GM19467 (cell line): ENCODE data around the gene NFATC3.

ENCODE experiments used
- ATAC-seq: cut with Tn5 transposase; IDR thresholded peaks from one replicate; pipeline ENCODE4 v1.9.1; 2021; ENCODE audit warnings: mild to moderate bottlenecking, moderate library complexity; ENCODE audit not compliant: unreplicated experiment

NFATC3 gene

GRCh38 chr16:68244903-68245853, 160.0 kb downstream of the NFATC3 start, which contains the start of gene PLA2G15:
Gene PLA2G15, plus strand, starts transcription at chr16:68245373. Its CDS starts 54 bp downstream, at chr16:68245427.
- ATAC-seq, result peak; percentile 64

DNA sequence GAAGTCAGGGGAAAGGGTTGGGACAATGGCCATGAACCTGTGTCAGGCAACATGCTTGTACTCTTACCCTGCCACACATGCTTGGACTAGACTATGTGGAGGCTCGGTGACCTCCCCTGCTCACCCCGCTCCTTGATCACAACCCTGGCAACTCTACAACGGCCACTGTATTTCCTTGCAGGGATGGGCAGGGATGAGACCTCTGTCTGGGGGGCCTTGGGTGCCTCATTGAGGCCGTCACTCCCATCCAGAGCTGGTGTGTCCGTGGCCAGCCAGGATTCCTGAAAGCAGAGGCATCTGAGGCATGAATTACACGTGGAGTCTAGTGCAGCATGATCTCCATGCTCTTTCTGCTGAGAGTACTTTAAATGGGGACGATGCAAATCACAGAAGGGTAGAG, 161.0 kb downstream of the NFATC3 start:
- no peak for ATAC-seq

DNA sequence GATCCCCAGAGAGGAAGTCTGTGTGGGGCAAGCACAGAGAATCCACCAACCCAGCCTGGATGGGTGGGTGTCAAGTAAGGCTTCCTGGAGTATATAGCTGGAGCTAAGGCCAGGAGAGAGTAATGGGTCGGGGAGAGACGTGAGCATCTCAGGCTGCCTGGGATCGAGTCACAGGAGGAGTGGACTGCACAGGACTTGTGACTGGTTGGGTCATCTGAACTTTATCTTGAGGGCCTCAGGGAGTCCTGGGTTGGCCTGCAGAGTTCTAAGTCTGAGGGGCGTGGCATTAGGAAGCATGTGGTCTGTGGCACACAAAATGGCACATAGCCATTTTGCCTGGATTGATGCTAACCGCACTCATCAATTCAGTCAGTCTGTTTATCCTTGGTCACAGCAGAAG, 161.5 kb downstream of the NFATC3 start:
- ATAC-seq, result no peak

GRCh38 chr16:68247400-68247799, 162.2 kb downstream of the NFATC3 start:
- ATAC-seq, result no peak

- no peak for ATAC-seq
Measured at GRCh38 chr16:68247932-68248331, 162.8 kb downstream of the NFATC3 start.

- no peak for ATAC-seq
Measured at GRCh38 chr16:68249371-68249770, 164.2 kb downstream of the NFATC3 start.

- ATAC-seq, result no peak
Measured at GRCh38 chr16:68250951-68251350, 165.8 kb downstream of the NFATC3 start.

DNA sequence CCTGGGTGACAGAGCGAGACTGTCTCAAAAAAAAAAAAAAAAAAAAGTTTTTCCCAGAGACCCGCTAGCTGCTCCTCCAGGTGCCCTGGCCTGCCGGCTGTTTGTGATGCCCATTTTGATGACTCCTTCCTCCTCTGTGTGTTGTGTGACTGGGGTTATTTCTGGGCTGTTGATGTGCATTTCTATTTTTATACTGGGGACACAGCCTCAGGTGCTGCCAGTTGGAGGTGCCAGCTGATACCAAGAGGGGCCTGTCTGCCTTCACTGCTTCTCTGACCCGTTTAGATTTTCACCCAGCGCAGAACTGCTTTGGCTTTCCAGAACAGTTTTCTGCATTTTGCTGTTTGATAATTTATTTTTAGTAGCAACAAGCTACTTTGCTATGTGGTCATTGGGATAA, 166.7 kb downstream of the NFATC3 start:
- ATAC-seq, result no peak

GRCh38 chr16:68252383-68252782, 167.2 kb downstream of the NFATC3 start:
- ATAC-seq, result no peak

GRCh38 chr16:68253721-68254120, 168.6 kb downstream of the NFATC3 start:
- ATAC-seq, result no peak

DNA sequence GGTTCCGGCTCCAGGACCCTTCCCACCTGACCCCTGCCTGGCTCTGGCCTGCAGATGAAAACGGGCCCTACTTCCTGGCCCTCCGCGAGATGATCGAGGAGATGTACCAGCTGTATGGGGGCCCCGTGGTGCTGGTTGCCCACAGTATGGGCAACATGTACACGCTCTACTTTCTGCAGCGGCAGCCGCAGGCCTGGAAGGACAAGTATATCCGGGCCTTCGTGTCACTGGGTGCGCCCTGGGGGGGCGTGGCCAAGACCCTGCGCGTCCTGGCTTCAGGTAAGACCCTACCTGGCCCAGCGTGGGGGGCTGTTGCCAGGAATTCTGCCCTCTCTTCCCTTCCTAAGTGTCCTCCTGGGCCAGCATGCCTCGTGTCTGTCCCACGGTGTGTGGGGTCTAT, 170.5 kb downstream of the NFATC3 start:
- ATAC-seq, result no peak

GRCh38 chr16:68257251-68257905, 172.2 kb downstream of the NFATC3 start:
- no peak for ATAC-seq

- no peak for ATAC-seq
Measured at GRCh38 chr16:68257906-68258800, 173.0 kb downstream of the NFATC3 start.

- ATAC-seq, result no peak
Measured at GRCh38 chr16:68259007-68259825, 174.0 kb downstream of the NFATC3 start.

- ATAC-seq, result no peak
Measured at GRCh38 chr16:68263559-68264127, 178.5 kb downstream of the NFATC3 start.

- ATAC-seq, result peak; percentile 65
Measured at GRCh38 chr16:68264128-68265077, 179.2 kb downstream of the NFATC3 start, which contains the start of gene SLC7A6. Gene SLC7A6, plus strand, starts transcription at chr16:68264526. Its CDS starts 10,201 bp downstream, at chr16:68274727.

DNA sequence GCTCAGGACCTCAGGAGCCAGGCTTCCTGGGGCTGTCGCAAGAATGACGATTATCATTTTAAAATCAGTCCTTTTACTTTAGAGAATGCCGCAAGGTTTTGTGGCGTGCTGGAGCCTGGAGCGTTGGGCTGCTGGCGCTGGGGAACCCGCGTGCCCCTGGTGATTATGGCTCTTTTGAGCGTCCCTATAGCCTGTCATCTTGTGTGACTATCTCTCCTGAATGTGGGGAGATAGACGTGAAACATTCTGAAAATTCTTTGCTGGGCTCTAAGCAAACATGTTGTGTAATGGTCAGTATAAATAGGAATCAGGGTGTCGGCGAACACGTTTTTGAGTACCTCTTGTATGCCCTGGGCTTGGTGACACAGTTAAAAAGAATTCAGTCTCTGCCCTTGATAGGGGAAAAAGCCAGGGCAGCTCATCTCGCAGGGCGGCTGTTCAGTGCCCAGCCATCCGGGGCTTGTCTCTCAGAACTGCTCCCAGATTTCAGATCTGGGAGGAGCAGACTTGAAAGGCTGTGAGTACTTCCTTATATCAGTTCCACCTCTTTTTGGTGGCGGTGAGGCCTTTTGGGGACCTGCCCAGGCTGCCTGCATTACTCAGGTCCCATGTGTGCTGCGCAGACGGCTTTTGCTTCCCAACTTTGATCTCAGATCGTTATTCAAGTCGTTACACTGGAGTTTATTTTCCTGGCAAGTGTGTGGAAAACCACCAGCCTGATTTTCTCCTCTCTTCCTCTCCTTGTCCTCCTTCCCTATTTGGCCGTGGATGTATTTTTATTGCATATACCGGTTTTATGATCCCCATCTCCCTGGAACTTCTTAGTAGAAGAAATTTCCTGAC, 180.1 kb downstream of the NFATC3 start:
- ATAC-seq, result no peak
